HUES48 (cell line): Measurements from ENCODE around the gene TSGA10IP.

ENCODE experiments used
- H3K27ac ChIP-seq: one replicate; pipeline ENCODE4 v1.7.0; 2013; ENCODE audit warnings: low read depth, low read length, inconsistent platforms
- H3K27me3 ChIP-seq: 2 replicates; pipeline ENCODE4 v1.6.1; 2013; ENCODE audit warnings: mild to moderate bottlenecking, low read length; ENCODE audit not compliant: control insufficient read depth, insufficient read depth
- H3K36me3 ChIP-seq: 2 replicates; pipeline ENCODE4 v1.6.1; 2013; ENCODE audit warnings: low read length; ENCODE audit not compliant: control insufficient read depth, insufficient read depth
- H3K4me1 ChIP-seq: 2 replicates; pipeline ENCODE4 v1.6.1; 2013; ENCODE audit warnings: mild to moderate bottlenecking, low read length; ENCODE audit not compliant: control insufficient read depth, insufficient read depth
- H3K4me3 ChIP-seq: 2 replicates; pipeline ENCODE4 v1.5.1; 2013; ENCODE audit warnings: mild to moderate bottlenecking, low read depth, low read length
- H3K9ac ChIP-seq: 2 replicates; pipeline ENCODE4 v1.6.1; 2013; ENCODE audit warnings: mild to moderate bottlenecking, low read depth, low read length, moderate library complexity
- H3K9me3 ChIP-seq: 2 replicates; pipeline ENCODE4 v1.6.1; 2013; ENCODE audit warnings: low read length; ENCODE audit not compliant: control insufficient read depth, insufficient read depth

The TSGA10IP gene

GRCh38 chr11:65931773-65932557 is 13.3 kb upstream of the TSGA10IP start:
- no peaks in the 10 kb centered on the region for H3K36me3 ChIP-seq
- H3K4me1 ChIP-seq: peaks cover 8% of the 10 kb centered on the region
- H3K9me3 ChIP-seq: no peaks in the 10 kb centered on the region
- H3K9ac ChIP-seq: no peak overlapping the region
- peak overlapping the region; percentile 9 for H3K27ac ChIP-seq
- no peak overlapping the region for H3K4me3 ChIP-seq
- H3K27me3 ChIP-seq: no peaks in the 10 kb centered on the region

- Histone ChIP-seq H3K4me3 (no peak overlapping the region), H3K9me3 (no peaks in the 10 kb centered on the region), H3K27ac (no peak overlapping the region), H3K27me3 (no peaks in the 10 kb centered on the region), H3K9ac (no peak overlapping the region), H3K36me3 (no peaks in the 10 kb centered on the region), H3K4me1 (peaks cover 8% of the 10 kb centered on the region)
Measured at GRCh38 chr11:65932558-65932919, 12.7 kb upstream of the TSGA10IP start.

- H3K4me3 ChIP-seq: no peak overlapping the region
- no peaks in the 10 kb centered on the region for H3K36me3 ChIP-seq
- no peak overlapping the region for H3K27ac ChIP-seq
- H3K4me1 ChIP-seq: no peaks in the 10 kb centered on the region; the same call in 1 of the 2 replicates
- H3K9ac ChIP-seq: no peak overlapping the region
- no peaks in the 10 kb centered on the region for H3K9me3 ChIP-seq
- H3K27me3 ChIP-seq: no peaks in the 10 kb centered on the region
Measured at GRCh38 chr11:65934014-65934413, 11.3 kb upstream of the TSGA10IP start.

- Histone ChIP-seq H3K36me3 (no peaks in the 10 kb centered on the region), H3K4me3 (no peak overlapping the region), H3K27ac (no peak overlapping the region)
Measured at GRCh38 chr11:65937766-65938165, 7.5 kb upstream of the TSGA10IP start.

GRCh38 chr11:65941720-65942310 is 3.5 kb upstream of the TSGA10IP start:
- no peaks in the 10 kb centered on the region for H3K36me3 ChIP-seq
- no peaks in the 10 kb centered on the region for H3K9me3 ChIP-seq
- no peaks in the 10 kb centered on the region for H3K27me3 ChIP-seq
- no peak overlapping the region for H3K27ac ChIP-seq
- H3K9ac ChIP-seq: no peak overlapping the region
- no peak overlapping the region for H3K4me3 ChIP-seq
- peaks cover 21% of the 10 kb centered on the region for H3K4me1 ChIP-seq

More at GRCh38 chr11:65937766-65938165, 7.5 kb upstream of the TSGA10IP start:
- H3K4me1 ChIP-seq: peaks cover 5% of the 10 kb centered on the region; the same call in 1 of the 2 replicates
- H3K9me3 ChIP-seq: no peaks in the 10 kb centered on the region
- H3K9ac ChIP-seq: no peak overlapping the region
- H3K27me3 ChIP-seq: no peaks in the 10 kb centered on the region

- Histone ChIP-seq H3K9me3 (no peaks in the 10 kb centered on the region), H3K9ac (no peak overlapping the region), H3K4me3 (no peak overlapping the region), H3K4me1 (peaks cover 21% of the 10 kb centered on the region), H3K36me3 (no peaks in the 10 kb centered on the region), H3K27me3 (no peaks in the 10 kb centered on the region), H3K27ac (no peak overlapping the region)
Measured at GRCh38 chr11:65942531-65942930, 2.7 kb upstream of the TSGA10IP start.

GRCh38 chr11:65944191-65944590 is 1.1 kb upstream of the TSGA10IP start:
- Histone ChIP-seq H3K4me3 (no peak overlapping the region), H3K27me3 (no peaks in the 10 kb centered on the region), H3K27ac (no peak overlapping the region), H3K4me1 (peaks cover 21% of the 10 kb centered on the region), H3K9ac (no peak overlapping the region), H3K36me3 (no peaks in the 10 kb centered on the region), H3K9me3 (no peaks in the 10 kb centered on the region)

- H3K27me3 ChIP-seq: no peaks in the 10 kb centered on the region
- no peak overlapping the region for H3K4me3 ChIP-seq
- H3K4me1 ChIP-seq: peaks cover 21% of the 10 kb centered on the region
- H3K27ac ChIP-seq: no peak overlapping the region
- no peaks in the 10 kb centered on the region for H3K36me3 ChIP-seq
- no peaks in the 10 kb centered on the region for H3K9me3 ChIP-seq
- no peak overlapping the region for H3K9ac ChIP-seq
Measured at GRCh38 chr11:65944767-65945166, 513 bp upstream of the TSGA10IP start.

GRCh38 chr11:65945941-65946558 is 770 bp downstream of the TSGA10IP start:
- Histone ChIP-seq H3K4me3 (peak overlapping the region; percentile 48), H3K4me1 (peaks cover 21% of the 10 kb centered on the region), H3K27ac (peak overlapping the region; percentile 76), H3K36me3 (no peaks in the 10 kb centered on the region), H3K9ac (peak overlapping the region; percentile 28; the same call in 1 of the 2 replicates), H3K9me3 (no peaks in the 10 kb centered on the region), H3K27me3 (no peaks in the 10 kb centered on the region)

GRCh38 chr11:65946655-65947054 is 1.4 kb downstream of the TSGA10IP start:
- Histone ChIP-seq H3K36me3 (no peaks in the 10 kb centered on the region), H3K4me3 (no peak overlapping the region), H3K4me1 (peaks cover 17% of the 10 kb centered on the region), H3K27ac (no peak overlapping the region), H3K9me3 (no peaks in the 10 kb centered on the region), H3K27me3 (no peaks in the 10 kb centered on the region), H3K9ac (no peak overlapping the region)

GRCh38 chr11:65947133-65947532 is 1.9 kb downstream of the TSGA10IP start:
- H3K27ac ChIP-seq: no peak overlapping the region
- H3K4me1 ChIP-seq: peaks cover 16% of the 10 kb centered on the region
- H3K4me3 ChIP-seq: no peak overlapping the region
- no peaks in the 10 kb centered on the region for H3K9me3 ChIP-seq
- no peak overlapping the region for H3K9ac ChIP-seq
- no peaks in the 10 kb centered on the region for H3K27me3 ChIP-seq
- no peaks in the 10 kb centered on the region for H3K36me3 ChIP-seq
